ENCODE data around the gene GMPPB. TPM values are rescaled to one million over a fixed set of nuclear protein-coding genes. Genes with fewer than 3 reads are reported as not detected.

Gene GMPPB
- total and polyA plus RNA-seq, 8 donors, result 14.4 to 81.7 (median 34.9) TPM

- Histone ChIP-seq H3K27me3 (no peaks in the 10 kb centered on the region), H3K4me1 (peaks cover 0 to 48% (median 22%) of the 10 kb centered on the region in 4 donors), H3K4me3 (no peak overlapping the region), H3K36me3 (peaks cover 0 to 8% (median 6%) of the 10 kb centered on the region in 4 donors), H3K27ac (no peak overlapping the region), H3K9me3 (no peaks in the 10 kb centered on the region)
- no peak for TF ChIP-seq POLR2AphosphoS5 (IDR thresholded peaks at IDR 0.05)
- TF ChIP-seq CTCF (IDR thresholded peaks at IDR 0.05), result no peak
- TF ChIP-seq EP300 (IDR thresholded peaks at IDR 0.05), result no peak
- TF ChIP-seq POLR2A (IDR thresholded peaks at IDR 0.05), result no peak
- WGBS, 5 donors, result 19 to 44% (median 34%) methylated on average over 1 of the region's 1 CpG
- peak in 1 of 2 donors; percentile 20 for DNase-seq
- intact Hi-C loops (cut with DNase I; ENCODE audit: low total_unique reads), result no loop called here
Measured at GRCh38 chr3:49759226-49759625, 35.5 kb upstream of the GMPPB start.

- Histone ChIP-seq H3K27ac (no peak overlapping the region), H3K4me1 (peaks cover 7 to 59% (median 32%) of the 10 kb centered on the region in 4 donors), H3K36me3 (no peaks in the 10 kb centered on the region), H3K4me3 (no peak overlapping the region), H3K27me3 (no peaks in the 10 kb centered on the region), H3K9me3 (no peaks in the 10 kb centered on the region)
- intact Hi-C loops (cut with DNase I; ENCODE audit: low total_unique reads), result no loop called here
- DNase-seq, result no peak
- TF ChIP-seq CTCF (IDR thresholded peaks at IDR 0.05) (no peak), EP300 (IDR thresholded peaks at IDR 0.05) (no peak), POLR2A (IDR thresholded peaks at IDR 0.05) (no peak), POLR2AphosphoS5 (IDR thresholded peaks at IDR 0.05) (no peak)
- WGBS, 5 donors, result 47 to 66% (median 59%) methylated on average over 2 of the region's 2 CpGs
Measured at GRCh38 chr3:49757197-49757596, 33.4 kb upstream of the GMPPB start.

DNA sequence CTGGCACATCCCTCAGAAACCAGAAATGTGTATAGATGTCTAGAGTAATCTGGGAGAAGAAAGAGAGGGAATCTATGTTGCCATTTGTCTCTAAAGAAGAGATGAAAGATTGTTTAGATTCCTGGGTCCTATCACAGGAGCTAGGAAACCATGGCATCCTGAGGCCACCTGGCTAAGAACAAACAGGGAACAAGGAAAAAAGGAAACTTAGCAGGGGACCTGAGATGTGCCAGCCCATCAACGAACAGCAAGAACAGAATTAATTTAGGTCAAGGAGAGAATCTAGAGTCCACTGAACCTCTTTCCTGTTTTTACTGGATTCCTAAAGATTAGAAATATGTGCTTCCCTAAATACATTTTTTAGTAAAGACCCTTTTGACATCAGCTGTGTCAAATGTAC is 32.3 kb upstream of the GMPPB start:
- no peaks in the 10 kb centered on the region for H3K9me3 ChIP-seq

DNA sequence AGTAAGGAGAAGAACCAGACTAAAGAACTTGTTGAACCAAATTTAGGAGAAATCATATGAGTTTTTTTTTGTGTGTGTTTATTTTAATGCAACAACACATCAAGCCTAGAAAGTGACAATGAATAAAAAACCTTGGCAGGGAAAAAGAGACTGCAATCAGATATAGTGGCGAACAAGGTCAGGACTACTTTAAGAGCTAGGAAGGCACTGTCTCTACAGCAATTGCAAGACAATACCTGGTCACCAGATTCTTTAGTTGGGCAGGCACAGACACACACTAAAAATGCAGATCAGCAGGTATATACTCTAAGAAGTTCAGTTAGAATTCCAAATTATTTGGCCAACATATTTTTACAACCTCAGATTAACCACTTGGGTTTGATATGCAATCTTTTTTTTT is 30.8 kb upstream of the GMPPB start:
- 85 to 94% (median 88%) methylated on average over 1 of the region's 1 CpG for WGBS, 5 donors
- DNase-seq, result no peak
- H3K4me3 ChIP-seq, result no peak overlapping the region
- H3K36me3 ChIP-seq, result peaks cover 0 to 11% (median 4%) of the 10 kb centered on the region in 4 donors
- no peaks in the 10 kb centered on the region for H3K9me3 ChIP-seq
- TF ChIP-seq EP300 (IDR thresholded peaks at IDR 0.05), result no peak
- no peak for TF ChIP-seq POLR2AphosphoS5 (IDR thresholded peaks at IDR 0.05)
- TF ChIP-seq CTCF (IDR thresholded peaks at IDR 0.05), result no peak
- TF ChIP-seq POLR2A (IDR thresholded peaks at IDR 0.05), result no peak
- H3K27ac ChIP-seq, result no peak overlapping the region
- H3K4me1 ChIP-seq, result peaks cover 7 to 69% (median 32%) of the 10 kb centered on the region in 4 donors
- H3K27me3 ChIP-seq, result no peaks in the 10 kb centered on the region
- intact Hi-C loops (cut with DNase I; ENCODE audit: low total_unique reads), result no loop called here

More for the DNA sequence above, 32.3 kb upstream of the GMPPB start:
- Histone ChIP-seq H3K4me3 (no peak overlapping the region), H3K4me1 (peaks cover 7 to 60% (median 35%) of the 10 kb centered on the region in 4 donors), H3K36me3 (no peaks in the 10 kb centered on the region), H3K27me3 (no peaks in the 10 kb centered on the region), H3K27ac (no peak overlapping the region)
- WGBS, 5 donors, result 57 to 70% (median 63%) methylated on average over 1 of the region's 1 CpG
- no peak for DNase-seq
- intact Hi-C loops (cut with DNase I; ENCODE audit: low total_unique reads), result no loop called here
- TF ChIP-seq CTCF (IDR thresholded peaks at IDR 0.05) (no peak), EP300 (IDR thresholded peaks at IDR 0.05) (no peak), POLR2A (IDR thresholded peaks at IDR 0.05) (no peak), POLR2AphosphoS5 (IDR thresholded peaks at IDR 0.05) (no peak)

All from stomach (tissue), 9 donors.